Loucy (cell line): ENCODE measurements around the gene CDHR4.
"Not testable (repeated sequence)": the region's sequence is repeated elsewhere in the genome, so short reads cannot be mapped to it uniquely, and the experiment has no call there.

ENCODE experiments used
- H2AFZ ChIP-seq: fragments of 200-600 bp; sonication (generic); 2 replicates; pipeline ENCODE4 v1.6.0; 2016; ENCODE audit warnings: antibody characterized with exemption, mild to moderate bottlenecking, low read length, moderate library complexity
- H3F3A ChIP-seq: fragments of 200-600 bp; 2 replicates; pipeline ENCODE4 v1.6.0; 2016; ENCODE audit warnings: antibody characterized with exemption, low read depth, mild to moderate bottlenecking
- H3K27me3 ChIP-seq: fragments of 200-600 bp; sonication (generic); 2 replicates; pipeline ENCODE4 v1.6.1; 2014; ENCODE audit warnings: low read length, mild to moderate bottlenecking; ENCODE audit not compliant: insufficient read depth, poor library complexity, severe bottlenecking
- H3K36me3 ChIP-seq: fragments of 200-600 bp; sonication (generic); 2 replicates; pipeline ENCODE4 v1.6.1; 2016; ENCODE audit warnings: low read length; ENCODE audit not compliant: insufficient read depth
- H3K4me1 ChIP-seq: fragments of 200-600 bp; sonication (generic); 2 replicates; pipeline ENCODE4 v1.5.1; 2014; ENCODE audit warnings: low read length, mild to moderate bottlenecking; ENCODE audit not compliant: insufficient read depth, poor library complexity, severe bottlenecking
- H3K4me2 ChIP-seq: fragments of 200-600 bp; sonication (generic); 2 replicates; pipeline ENCODE4 v1.6.0; 2014; ENCODE audit warnings: antibody characterized with exemption, low read length, low read depth, mild to moderate bottlenecking; ENCODE audit not compliant: poor library complexity, severe bottlenecking
- H3K4me3 ChIP-seq: fragments of 200-600 bp; sonication (generic); 2 replicates; pipeline ENCODE4 v1.5.1; 2014; ENCODE audit warnings: low read length, mild to moderate bottlenecking, mixed read lengths; ENCODE audit not compliant: poor library complexity, severe bottlenecking
- H3K79me2 ChIP-seq: fragments of 200-600 bp; sonication (generic); 2 replicates; pipeline ENCODE4 v1.6.1; 2014; ENCODE audit warnings: low read length; ENCODE audit not compliant: insufficient read depth
- H3K9ac ChIP-seq: fragments of 200-600 bp; sonication (generic); 2 replicates; pipeline ENCODE4 v1.6.0; 2014; ENCODE audit warnings: mild to moderate bottlenecking, low read depth, low read length, moderate library complexity; ENCODE audit not compliant: poor library complexity, severe bottlenecking
- H3K9me2 ChIP-seq: fragments of 200-600 bp; sonication (generic); replicated peaks from 2 replicates; pipeline ENCODE4 v1.6.1; 2016; ENCODE audit warnings: low read depth, low read length, mixed read lengths
- H3K9me3 ChIP-seq: fragments of 200-600 bp; sonication (generic); 2 replicates; pipeline ENCODE4 v1.6.1; 2014; ENCODE audit warnings: mild to moderate bottlenecking, antibody characterized with exemption, low read length, low read depth; ENCODE audit not compliant: insufficient read depth
- H4K20me1 ChIP-seq: fragments of 200-600 bp; sonication (generic); 2 replicates; pipeline ENCODE4 v1.6.0; 2014; ENCODE audit warnings: antibody characterized with exemption, low read length, mild to moderate bottlenecking; ENCODE audit not compliant: insufficient read depth, poor library complexity, severe bottlenecking
- EZH2phosphoT487 ChIP-seq: fragments of 200-600 bp; IDR thresholded peaks from 2 replicates; pipeline ENCODE4 v1.6.1; 2018; ENCODE audit warnings: antibody characterized with exemption, mild to moderate bottlenecking, moderate library complexity, borderline replicate concordance
- TF ChIP-seq, protein P1 (sequence below): fragments of 200-600 bp; sonication (generic); conservative IDR thresholded peaks from 2 replicates; pipeline ENCODE4 v1.5.1; 2014; ENCODE audit warnings: mild to moderate bottlenecking, antibody characterized with exemption, low read length

CDHR4 gene

DNA sequence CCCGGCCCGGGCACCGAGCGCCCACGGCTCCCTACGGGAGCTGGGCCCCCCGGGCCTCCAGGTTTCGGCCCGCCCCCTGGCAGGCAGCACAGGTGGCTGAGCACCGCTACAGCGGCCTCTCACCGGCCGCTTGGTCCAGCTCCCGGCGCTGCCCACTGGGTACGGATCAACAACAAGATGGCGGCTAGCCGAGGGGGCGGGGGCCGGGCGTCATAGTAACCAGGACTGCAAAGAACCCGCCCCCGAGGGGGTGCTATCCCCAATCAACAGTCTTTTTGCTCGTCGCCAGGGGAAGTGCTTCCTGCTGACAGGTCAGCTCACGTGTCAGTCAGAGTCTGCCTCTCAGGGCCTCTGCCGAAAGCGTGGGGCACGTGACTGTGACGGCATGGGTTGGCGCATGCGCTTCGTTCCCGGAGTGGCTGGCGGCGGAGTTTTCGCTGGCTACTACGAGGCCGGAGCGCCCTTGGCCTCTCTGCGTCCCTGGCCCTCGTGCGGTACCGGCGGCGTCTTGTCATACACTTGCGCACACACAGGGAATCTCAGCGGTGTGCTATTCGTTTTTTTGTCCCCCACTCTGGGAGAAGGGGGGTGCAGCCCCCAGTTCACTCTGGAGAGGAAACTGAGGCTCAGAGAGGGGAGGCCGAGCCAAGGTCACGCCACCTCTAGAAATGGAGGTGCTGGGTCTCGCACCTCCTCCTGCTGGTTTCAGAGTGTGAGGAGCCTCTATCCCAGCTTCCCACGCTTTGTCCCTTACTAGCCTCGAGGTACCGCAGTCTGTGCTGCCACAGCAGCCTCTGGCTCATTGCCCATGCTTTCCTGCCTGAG is 13.1 kb downstream of the CDHR4 start, which contains the start of gene IP6K1:
Gene IP6K1 (minus strand): TSS at position 186 of the 825 bp plus-strand sequence. CDS start 38,502 bp downstream, outside the sequence.
- Histone ChIP-seq H3K79me2 (peaks cover 50% of the 10 kb centered on the region), H3K4me2 (peak within 1 kb of the TSS; percentile 97), H3K9me2 (no peaks in the 10 kb centered on the region), H3K27me3 (no peaks in the 10 kb centered on the region), H3K4me3 (peak within 1 kb of the TSS; percentile 88), H2AFZ (peak within 1 kb of the TSS; percentile 87), H3F3A (no peaks in the 10 kb centered on the region), H3K9ac (peak within 1 kb of the TSS; percentile 86), H3K36me3 (no peaks in the 10 kb centered on the region), H3K9me3 (no peaks in the 10 kb centered on the region), H4K20me1 (no peaks in the 10 kb centered on the region), H3K4me1 (peaks cover 43% of the 10 kb centered on the region)
- TF ChIP-seq, protein P1, sequence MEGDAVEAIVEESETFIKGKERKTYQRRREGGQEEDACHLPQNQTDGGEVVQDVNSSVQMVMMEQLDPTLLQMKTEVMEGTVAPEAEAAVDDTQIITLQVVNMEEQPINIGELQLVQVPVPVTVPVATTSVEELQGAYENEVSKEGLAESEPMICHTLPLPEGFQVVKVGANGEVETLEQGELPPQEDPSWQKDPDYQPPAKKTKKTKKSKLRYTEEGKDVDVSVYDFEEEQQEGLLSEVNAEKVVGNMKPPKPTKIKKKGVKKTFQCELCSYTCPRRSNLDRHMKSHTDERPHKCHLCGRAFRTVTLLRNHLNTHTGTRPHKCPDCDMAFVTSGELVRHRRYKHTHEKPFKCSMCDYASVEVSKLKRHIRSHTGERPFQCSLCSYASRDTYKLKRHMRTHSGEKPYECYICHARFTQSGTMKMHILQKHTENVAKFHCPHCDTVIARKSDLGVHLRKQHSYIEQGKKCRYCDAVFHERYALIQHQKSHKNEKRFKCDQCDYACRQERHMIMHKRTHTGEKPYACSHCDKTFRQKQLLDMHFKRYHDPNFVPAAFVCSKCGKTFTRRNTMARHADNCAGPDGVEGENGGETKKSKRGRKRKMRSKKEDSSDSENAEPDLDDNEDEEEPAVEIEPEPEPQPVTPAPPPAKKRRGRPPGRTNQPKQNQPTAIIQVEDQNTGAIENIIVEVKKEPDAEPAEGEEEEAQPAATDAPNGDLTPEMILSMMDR: no peak
- no peak for TF ChIP-seq EZH2phosphoT487

DNA sequence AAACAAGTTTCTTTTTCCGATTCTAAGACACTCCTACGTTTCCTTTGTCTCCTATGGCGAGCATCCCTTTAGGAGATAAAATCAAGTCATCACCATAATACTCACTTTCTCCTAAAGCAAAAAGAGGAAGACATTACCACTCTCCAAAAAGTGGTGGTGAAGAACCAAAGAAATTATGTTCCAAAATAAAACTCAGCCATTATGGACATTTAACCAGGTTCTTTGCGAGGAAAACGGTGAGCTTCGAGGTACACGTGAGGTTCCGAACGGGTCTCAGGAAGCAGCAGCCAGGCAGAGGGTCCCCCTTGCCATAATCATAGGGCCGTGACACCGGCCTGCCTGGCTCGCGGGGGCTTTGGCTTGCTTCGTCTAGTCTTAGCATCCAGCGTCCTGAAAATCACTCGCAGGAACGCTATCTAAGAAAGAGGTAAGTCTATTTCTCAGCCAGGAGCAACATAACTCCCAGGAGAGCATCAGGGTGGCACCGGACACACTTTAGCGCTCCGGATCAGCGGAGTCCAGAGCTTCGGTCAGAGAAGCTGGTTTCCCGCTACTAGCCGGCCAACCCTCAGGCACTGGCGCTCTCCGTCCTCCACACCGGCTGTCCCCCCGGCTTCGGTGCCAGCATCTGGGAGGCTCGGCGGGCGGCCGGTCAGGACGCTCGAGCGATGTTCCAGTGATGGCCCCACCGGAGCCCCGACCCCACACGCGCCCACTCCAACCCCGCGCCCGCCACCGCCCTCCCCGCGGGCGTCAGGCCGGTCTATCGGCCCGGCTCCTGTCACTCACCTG is 13.9 kb downstream of the CDHR4 start:
- Histone ChIP-seq H3K27me3 (no peaks in the 10 kb centered on the region), H3K9me2 (no peaks in the 10 kb centered on the region), H3K79me2 (peaks cover 57% of the 10 kb centered on the region), H3F3A (no peaks in the 10 kb centered on the region), H3K4me1 (peaks cover 44% of the 10 kb centered on the region), H3K36me3 (no peaks in the 10 kb centered on the region), H3K4me2 (peak overlapping the region; percentile 89), H3K9ac (peak overlapping the region; percentile 80), H2AFZ (peak overlapping the region; percentile 59), H3K9me3 (no peaks in the 10 kb centered on the region), H4K20me1 (no peaks in the 10 kb centered on the region), H3K4me3 (peak overlapping the region; percentile 88)
- no peak for TF ChIP-seq EZH2phosphoT487
- TF ChIP-seq, protein P1: no peak

DNA sequence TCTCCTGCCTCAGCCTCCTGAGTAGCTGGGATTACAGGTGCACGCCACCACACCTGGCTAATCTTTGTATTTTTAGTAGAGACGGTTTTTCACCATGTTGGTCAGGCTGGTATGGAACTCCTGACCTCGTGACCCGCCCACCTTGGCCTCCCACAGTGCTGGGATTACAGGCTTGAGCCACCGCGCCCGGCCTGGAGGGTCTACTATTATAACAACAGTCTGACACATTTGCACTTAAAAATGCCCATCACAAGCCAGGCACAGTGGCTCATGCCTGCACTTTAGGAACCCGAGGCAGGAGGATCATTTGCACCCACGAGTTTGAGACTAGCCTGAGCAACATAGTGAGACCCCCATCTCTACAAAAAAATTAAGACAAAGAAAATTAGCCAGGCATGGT is 17.4 kb downstream of the CDHR4 start:
- not testable (repeated sequence) for H3K9ac ChIP-seq, H3K36me3 ChIP-seq, H3K27me3 ChIP-seq, H3F3A ChIP-seq, H2AFZ ChIP-seq, H3K4me2 ChIP-seq, H4K20me1 ChIP-seq, H3K4me3 ChIP-seq, H3K9me3 ChIP-seq, H3K9me2 ChIP-seq
- H3K79me2 ChIP-seq: peaks cover 82% of the 10 kb centered on the region
- H3K4me1 ChIP-seq: peaks cover 44% of the 10 kb centered on the region
